Peyer's patch (tissue), 4 donors: ENCODE data around the gene C11orf65. TPM values are rescaled to one million over a fixed set of nuclear protein-coding genes. Genes with fewer than 3 reads are reported as not detected.

Experiments
- DNase-seq, 3 donors: peaks; one replicate each; pipeline ENCODE4 v3.0.0-alpha.2; 2017 to 2019
- H3K27ac ChIP-seq, 4 donors: fragments of 200-600 bp; sonication (generic); one replicate each; pipeline ENCODE4 v1.5.1; 2016 to 2019
- H3K27me3 ChIP-seq, 2 donors: fragments of 200-600 bp; sonication (generic); one replicate each; pipeline ENCODE4 v1.5.1; 2019
- H3K36me3 ChIP-seq, 3 donors: fragments of 200-600 bp; sonication (generic); one replicate each; pipeline ENCODE4 v1.5.1; 2016 to 2019
- H3K4me1 ChIP-seq, 4 donors: fragments of 200-600 bp; sonication (generic); one replicate each; pipeline ENCODE4 v1.5.1; 2016 to 2019
- H3K4me3 ChIP-seq, 4 donors: fragments of 200-600 bp; sonication (generic); 1 replicate in 3 of 4; 2 replicates in 1 of 4; pipeline ENCODE4 v1.5.1; 2016 to 2019; ENCODE audit warnings: mild to moderate bottlenecking in 1 of 4
- H3K9me3 ChIP-seq, 4 donors: fragments of 200-600 bp; sonication (generic); one replicate each; pipeline ENCODE4 v1.5.1; 2016 to 2019; ENCODE audit warnings: mild to moderate bottlenecking in 1 of 4
- CTCF ChIP-seq, 6 experiments: fragments of 450-650 bp in 4 of 6; fragments of 200-600 bp in 2 of 6; sonication (generic) in 1 of 6; IDR thresholded peaks; one replicate each; pipeline ENCODE4 v1.5.1; 2017 to 2019; ENCODE audit warnings: antibody characterized with exemption in 6 of 6, mild to moderate bottlenecking in 3 of 6, moderate library complexity in 1 of 6
- POLR2A ChIP-seq, 2 donors: fragments of 450-650 bp; IDR thresholded peaks; one replicate each; pipeline ENCODE4 v1.5.1; 2017; ENCODE audit warnings: antibody characterized with exemption in 2 of 2, mild to moderate bottlenecking in 2 of 2, moderate library complexity in 2 of 2
- total RNA-seq, 4 donors: library from RNA; depleted of rRNA; stranded (reverse); fragments of >200 nt; gene quantifications; one replicate each; pipeline ENCODE4 v1.1.0, GENCODE V29; 2016

The C11orf65 gene
- total RNA-seq, 4 donors from 2014 or later, result not detected

- peak; percentile 37 to 66 for TF ChIP-seq POLR2A (IDR thresholded peaks at IDR 0.05)
- TF ChIP-seq CTCF (IDR thresholded peaks at IDR 0.05), result no peak
- H3K4me3 ChIP-seq, result peak overlapping the region; percentile 56 to 81 (median 76)
- no peaks in the 10 kb centered on the region for H3K9me3 ChIP-seq
- H3K36me3 ChIP-seq, result no peaks in the 10 kb centered on the region
- peak; percentile 60 to 93 (median 85) for DNase-seq
- H3K27ac ChIP-seq, result peak overlapping the region; percentile 77 to 95 (median 88)
- H3K4me1 ChIP-seq, result peaks cover 0 to 9% (median 4%) of the 10 kb centered on the region in 4 donors
- no peaks in the 10 kb centered on the region for H3K27me3 ChIP-seq
Observed at GRCh38 chr11:108497317-108498045, 30.2 kb upstream of the C11orf65 start.

- H3K9me3 ChIP-seq, result no peaks in the 10 kb centered on the region
- TF ChIP-seq POLR2A (IDR thresholded peaks at IDR 0.05) (no peak), CTCF (IDR thresholded peaks at IDR 0.05) (no peak)
- H3K4me1 ChIP-seq, result peaks cover 0 to 9% (median 4%) of the 10 kb centered on the region in 4 donors
- H3K27ac ChIP-seq, result peak overlapping the region; percentile 77 to 95 (median 88)
- DNase-seq, result no peak
- H3K36me3 ChIP-seq, result no peaks in the 10 kb centered on the region
- no peaks in the 10 kb centered on the region for H3K27me3 ChIP-seq
- peak overlapping the region in 2 of 4 donors; percentile 71 to 81 for H3K4me3 ChIP-seq
Observed at GRCh38 chr11:108496643-108497256, 29.4 kb upstream of the C11orf65 start.

- no peak overlapping the region for H3K27ac ChIP-seq
- H3K36me3 ChIP-seq, result peaks cover 0 to 5% (median 0%) of the 10 kb centered on the region in 3 donors
- no peak for DNase-seq
- H3K9me3 ChIP-seq, result no peaks in the 10 kb centered on the region
- peaks cover 0 to 9% (median 4%) of the 10 kb centered on the region in 4 donors for H3K4me1 ChIP-seq
- H3K27me3 ChIP-seq, result no peaks in the 10 kb centered on the region
- H3K4me3 ChIP-seq, result no peak overlapping the region
- no peak for TF ChIP-seq CTCF (IDR thresholded peaks at IDR 0.05)
- TF ChIP-seq POLR2A (IDR thresholded peaks at IDR 0.05), result no peak
Observed at GRCh38 chr11:108495326-108495725, 28.0 kb upstream of the C11orf65 start.

- H3K36me3 ChIP-seq, result peaks cover 0 to 15% (median 0%) of the 10 kb centered on the region in 3 donors
- TF ChIP-seq CTCF (IDR thresholded peaks at IDR 0.05), result no peak
- TF ChIP-seq POLR2A (IDR thresholded peaks at IDR 0.05), result no peak
- H3K4me3 ChIP-seq, result no peak overlapping the region
- H3K27ac ChIP-seq, result no peak overlapping the region
- no peaks in the 10 kb centered on the region for H3K27me3 ChIP-seq
- H3K4me1 ChIP-seq, result peaks cover 0 to 9% (median 4%) of the 10 kb centered on the region in 4 donors
- DNase-seq, result no peak
- H3K9me3 ChIP-seq, result no peaks in the 10 kb centered on the region
Observed at GRCh38 chr11:108494182-108494581, 26.9 kb upstream of the C11orf65 start.

- Histone ChIP-seq H3K27me3 (no peaks in the 10 kb centered on the region), H3K27ac (no peak overlapping the region), H3K4me1 (peaks cover 0 to 4% (median 0%) of the 10 kb centered on the region in 4 donors), H3K36me3 (peaks cover 0 to 15% (median 0%) of the 10 kb centered on the region in 3 donors), H3K4me3 (no peak overlapping the region), H3K9me3 (no peaks in the 10 kb centered on the region)
- no peak for TF ChIP-seq POLR2A (IDR thresholded peaks at IDR 0.05)
- no peak for TF ChIP-seq CTCF (IDR thresholded peaks at IDR 0.05)
- no peak for DNase-seq
Observed at GRCh38 chr11:108491936-108492335, 24.6 kb upstream of the C11orf65 start.
